Measurements from ENCODE around the gene IPO4. TPM values are rescaled to one million over a fixed set of nuclear protein-coding genes. Genes with fewer than 3 reads are reported as not detected.
A peak's percentile ranks its signal among the peaks of the same experiment; 100 is the strongest.

The IPO4 gene
- polyA plus RNA-seq, 1 donor (not counting 4 experiments of a cell fraction or from before 2014, with no cell fraction given) = 18.6 TPM

DNA sequence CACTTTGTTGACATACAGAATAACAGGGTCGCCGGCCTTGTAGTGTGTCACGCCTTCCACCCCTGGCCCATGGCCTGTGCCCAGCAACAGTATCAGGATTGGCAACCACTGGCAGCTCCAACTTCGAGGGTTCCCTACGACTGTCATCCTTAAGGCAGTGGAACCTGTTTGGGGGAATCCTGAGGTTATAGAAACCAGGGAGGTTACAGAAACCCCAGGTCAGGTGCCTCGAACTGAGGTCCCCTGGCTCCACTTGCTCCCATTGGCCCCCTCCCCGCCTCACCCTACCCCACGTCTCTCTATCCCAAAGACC lies 6.2 kb upstream of the IPO4 start:
- Histone ChIP-seq H4K20me1 (ENCODE audit: control insufficient read depth, extremely low read depth, insufficient read depth, low read length) (no peaks in the 10 kb centered on the region), H2AFZ (ENCODE audit: control insufficient read depth, low read length) (peak overlapping the region; percentile 90), H3K4me1 (ENCODE audit: control insufficient read depth, extremely low read depth, insufficient read depth, low read length) (peaks cover 15% of the 10 kb centered on the region), H3K9ac (ENCODE audit: control insufficient read depth, extremely low read depth, insufficient read depth, low read length) (peak overlapping the region; percentile 98), H3K9me3 (ENCODE audit: control insufficient read depth, low read depth, low read length) (no peaks in the 10 kb centered on the region), H3K4me2 (ENCODE audit: control insufficient read depth, extremely low read depth, insufficient read depth, low read depth, low read length) (peak overlapping the region; percentile 98), H3K36me3 (ENCODE audit: control insufficient read depth in 2 of 2, extremely low read depth in 1 of 2, insufficient read depth in 2 of 2, low read length in 2 of 2) (peaks cover 12 to 21% of the 10 kb centered on the region in 2 experiments), H3K27me3 (ENCODE audit: control insufficient read depth, extremely low read depth, insufficient read depth, low read length) (no peaks in the 10 kb centered on the region), H3K79me2 (ENCODE audit: control insufficient read depth, insufficient read depth, low read length) (peaks cover 49% of the 10 kb centered on the region), H3K4me3 (ENCODE audit: control insufficient read depth in 2 of 3, extremely low read depth in 1 of 3, insufficient read depth in 2 of 3, low read depth in 1 of 3, low read length in 3 of 3) (peak overlapping the region; percentile 83 to 98 (median 96)), H3K9me1 (ENCODE audit: control insufficient read depth, extremely low read depth, insufficient read depth, low read length) (no peaks in the 10 kb centered on the region), H3K27ac (ENCODE audit: control insufficient read depth, insufficient read depth, low read length) (peak overlapping the region; percentile 96)
- dilution Hi-C loops (cut with MboI; ENCODE audit: extremely low pct_ligation_motif_present, low sequenced_read_pairs) = no loop called here
- TF ChIP-seq, protein P1, sequence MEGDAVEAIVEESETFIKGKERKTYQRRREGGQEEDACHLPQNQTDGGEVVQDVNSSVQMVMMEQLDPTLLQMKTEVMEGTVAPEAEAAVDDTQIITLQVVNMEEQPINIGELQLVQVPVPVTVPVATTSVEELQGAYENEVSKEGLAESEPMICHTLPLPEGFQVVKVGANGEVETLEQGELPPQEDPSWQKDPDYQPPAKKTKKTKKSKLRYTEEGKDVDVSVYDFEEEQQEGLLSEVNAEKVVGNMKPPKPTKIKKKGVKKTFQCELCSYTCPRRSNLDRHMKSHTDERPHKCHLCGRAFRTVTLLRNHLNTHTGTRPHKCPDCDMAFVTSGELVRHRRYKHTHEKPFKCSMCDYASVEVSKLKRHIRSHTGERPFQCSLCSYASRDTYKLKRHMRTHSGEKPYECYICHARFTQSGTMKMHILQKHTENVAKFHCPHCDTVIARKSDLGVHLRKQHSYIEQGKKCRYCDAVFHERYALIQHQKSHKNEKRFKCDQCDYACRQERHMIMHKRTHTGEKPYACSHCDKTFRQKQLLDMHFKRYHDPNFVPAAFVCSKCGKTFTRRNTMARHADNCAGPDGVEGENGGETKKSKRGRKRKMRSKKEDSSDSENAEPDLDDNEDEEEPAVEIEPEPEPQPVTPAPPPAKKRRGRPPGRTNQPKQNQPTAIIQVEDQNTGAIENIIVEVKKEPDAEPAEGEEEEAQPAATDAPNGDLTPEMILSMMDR (optimal IDR thresholded peaks at IDR 0.05 in 1 of 3, IDR thresholded peaks at IDR 0.05 in 1 of 3, conservative IDR thresholded peaks at IDR 0.05 in 1 of 3; ENCODE audit: extremely low read depth in 1 of 3, insufficient read depth in 2 of 3, low read length in 3 of 3) = no peak
- TF ChIP-seq EZH2 (IDR thresholded peaks at IDR 0.05; ENCODE audit: low read length) = no peak
- DNase-seq (ENCODE audit: low read depth, low spot score) (no peak), FAIRE-seq (no peak)

DNA sequence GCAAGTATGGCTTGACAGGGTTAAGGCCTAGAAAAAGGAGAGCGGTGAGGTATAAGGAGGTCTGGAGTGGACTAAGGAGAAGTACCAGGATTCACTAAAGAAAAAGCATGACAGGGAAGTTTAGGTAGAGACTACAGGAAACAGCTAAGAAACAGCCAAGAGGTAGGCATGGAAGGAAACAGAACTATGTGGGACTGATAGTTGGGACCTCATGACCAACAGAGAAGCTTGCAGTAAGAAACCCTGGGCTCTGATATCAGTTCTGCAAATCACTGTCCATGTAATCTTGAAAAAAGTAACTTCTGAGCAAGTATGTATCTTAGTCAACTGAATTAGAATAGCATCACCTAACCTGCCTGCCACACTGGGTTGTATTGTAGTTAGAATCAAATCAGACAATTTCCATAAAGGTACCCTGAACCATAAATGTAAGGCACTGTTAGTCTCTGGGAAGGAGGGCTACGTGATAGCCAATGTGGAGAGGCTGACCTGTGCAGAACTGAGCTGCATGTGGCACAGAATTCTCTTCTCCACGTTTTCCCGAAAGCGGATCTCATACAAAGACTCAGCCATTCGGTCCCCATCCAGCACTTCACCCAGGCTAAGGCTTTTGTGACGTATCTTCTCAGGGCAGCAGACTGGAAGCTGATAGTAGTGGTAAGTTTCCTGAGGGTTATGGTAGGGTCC lies 5.7 kb upstream of the IPO4 start:
- no peak for DNase-seq (ENCODE audit: low read depth, low spot score)
- Histone ChIP-seq H3K4me2 (ENCODE audit: control insufficient read depth, extremely low read depth, insufficient read depth, low read depth, low read length) (peak overlapping the region; percentile 98), H3K4me1 (ENCODE audit: control insufficient read depth, extremely low read depth, insufficient read depth, low read length) (peaks cover 15% of the 10 kb centered on the region), H2AFZ (ENCODE audit: control insufficient read depth, low read length) (no peak overlapping the region), H3K36me3 (ENCODE audit: control insufficient read depth in 2 of 2, extremely low read depth in 1 of 2, insufficient read depth in 2 of 2, low read length in 2 of 2) (peaks cover 15 to 21% of the 10 kb centered on the region in 2 experiments), H3K79me2 (ENCODE audit: control insufficient read depth, insufficient read depth, low read length) (peaks cover 49% of the 10 kb centered on the region), H3K27ac (ENCODE audit: control insufficient read depth, insufficient read depth, low read length) (no peak overlapping the region), H3K9me3 (ENCODE audit: control insufficient read depth, low read depth, low read length) (no peaks in the 10 kb centered on the region), H3K4me3 (ENCODE audit: control insufficient read depth in 2 of 3, extremely low read depth in 1 of 3, insufficient read depth in 2 of 3, low read depth in 1 of 3, low read length in 3 of 3) (peak overlapping the region; percentile 83 to 98 (median 96)), H3K9ac (ENCODE audit: control insufficient read depth, extremely low read depth, insufficient read depth, low read length) (peak overlapping the region; percentile 98), H3K27me3 (ENCODE audit: control insufficient read depth, extremely low read depth, insufficient read depth, low read length) (no peaks in the 10 kb centered on the region), H3K9me1 (ENCODE audit: control insufficient read depth, extremely low read depth, insufficient read depth, low read length) (no peaks in the 10 kb centered on the region), H4K20me1 (ENCODE audit: control insufficient read depth, extremely low read depth, insufficient read depth, low read length) (no peaks in the 10 kb centered on the region)
- dilution Hi-C loops (cut with MboI; ENCODE audit: extremely low pct_ligation_motif_present, low sequenced_read_pairs) = no loop called here
- no peak for TF ChIP-seq EZH2 (IDR thresholded peaks at IDR 0.05; ENCODE audit: low read length)
- TF ChIP-seq, protein P1 (optimal IDR thresholded peaks at IDR 0.05 in 1 of 3, IDR thresholded peaks at IDR 0.05 in 1 of 3, conservative IDR thresholded peaks at IDR 0.05 in 1 of 3; ENCODE audit: extremely low read depth in 1 of 3, insufficient read depth in 2 of 3, low read length in 3 of 3) = no peak
- no peak for FAIRE-seq

Data from keratinocyte (primary cell).